DMS114 treated with DMSO at 0.1 percent for 48 hours (cell line): ENCODE results near the gene RFX7.

Source experiments
- DNase-seq: peaks from one replicate; lab custom pipeline; 2025; ENCODE audit not compliant: unreplicated experiment; lab: John Stamatoyannopoulos, UW

Gene RFX7

GRCh38 chr15:56052395-56053045 lies 191.2 kb downstream of the RFX7 start:
- peak; percentile 69 for DNase-seq

GRCh38 chr15:56051676-56052075 lies 192.0 kb downstream of the RFX7 start:
- DNase-seq, result no peak

- no peak for DNase-seq
These were observed 194.1 kb downstream of the RFX7 start for GRCh38 chr15:56049577-56049976.

- DNase-seq, result no peak
These were observed 196.3 kb downstream of the RFX7 start for GRCh38 chr15:56047354-56047753.

- no peak for DNase-seq
These were observed 198.5 kb downstream of the RFX7 start for GRCh38 chr15:56045068-56045748.

GRCh38 chr15:56042982-56043980 lies 200.4 kb downstream of the RFX7 start:
- DNase-seq, result no peak

GRCh38 chr15:56042498-56042897 lies 201.2 kb downstream of the RFX7 start:
- DNase-seq, result no peak

GRCh38 chr15:56042031-56042430 lies 201.6 kb downstream of the RFX7 start:
- no peak for DNase-seq

GRCh38 chr15:56040081-56041035 lies 203.3 kb downstream of the RFX7 start:
- DNase-seq, result no peak

- no peak for DNase-seq
These were observed 205.0 kb downstream of the RFX7 start for GRCh38 chr15:56038707-56039106.

- DNase-seq, result no peak
These were observed 205.7 kb downstream of the RFX7 start for GRCh38 chr15:56038015-56038414.
